Activated T-helper 1 cell treated with anti-CD3 and anti-CD28 coated beads, Interleukin-12 subunit alpha, Interleukin-12 subunit beta, Interleukin-2, Interleukin-4 antibody, amounts not matched to agents 30 ng/mL and 10 ng/mL and 1 ng/mL, durations not matched to agents 14 hours and 24 hours and 36 hours (primary cell): ENCODE data around the gene C11orf98. TPM values are rescaled to one million over a fixed set of nuclear protein-coding genes. Genes with fewer than 3 reads are reported as not detected.
"Not testable (repeated sequence)": the region's sequence is repeated elsewhere in the genome, so short reads cannot be mapped to it uniquely, and the experiment has no call there.

ENCODE experiments used
- DNase-seq: peaks from one replicate; pipeline ENCODE4 v3.0.0; 2021; ENCODE audit warnings: low spot score
- H3K27ac Mint-ChIP-seq: one replicate; pipeline ENCODE4 v1.8.0; 2021; ENCODE audit warnings: mild to moderate bottlenecking, mixed read lengths
- H3K27me3 Mint-ChIP-seq: one replicate; pipeline ENCODE4 v1.8.0; 2022; ENCODE audit warnings: mild to moderate bottlenecking, moderate library complexity, mixed read lengths; ENCODE audit not compliant: insufficient read depth
- H3K36me3 Mint-ChIP-seq: one replicate; pipeline ENCODE4 v1.8.0; 2021; ENCODE audit warnings: low read depth, mixed read lengths
- H3K4me1 Mint-ChIP-seq: one replicate; pipeline ENCODE4 v1.8.0; 2021; ENCODE audit warnings: low read depth, mixed read lengths
- H3K4me3 Mint-ChIP-seq: one replicate; pipeline ENCODE4 v1.8.0; 2021; ENCODE audit warnings: mild to moderate bottlenecking, moderate library complexity, mixed read lengths
- H3K9me3 Mint-ChIP-seq: one replicate; pipeline ENCODE4 v1.8.0; 2021; ENCODE audit warnings: mixed read lengths
- intact Hi-C: fragments of 100-400 bp; cut with micrococcal nuclease; formaldehyde crosslinking; loops from one replicate; pipeline ENCODE4 v1.15.1; 2024
- total RNA-seq: library from RNA; stranded (reverse); gene quantifications from 2 replicates; pipeline ENCODE4 v1.2.3, GENCODE V29; 2022

Gene C11orf98
- total RNA-seq, 1 donor from 2014 or later, result 151 TPM

GRCh38 chr11:62664405-62665074 lies 470 bp downstream of the C11orf98 start:
- Mint-ChIP-seq H3K36me3 (peaks cover 37% of the 10 kb centered on the region), H3K27ac (peak overlapping the region; percentile 81), H3K4me3 (peak overlapping the region; percentile 98), H3K27me3 (no peaks in the 10 kb centered on the region), H3K4me1 (peaks cover 27% of the 10 kb centered on the region), H3K9me3 (no peaks in the 10 kb centered on the region)
- peak; percentile 48 for DNase-seq
- intact Hi-C loops, result loop anchor here (1.0 to 2.0 kb wide), 11 partner anchors 11 to 216 kb away; partner anchors contain the start of genes EML3, GANAB, HNRNPUL2 and INTS5

GRCh38 chr11:62656796-62657429 lies 8.1 kb downstream of the C11orf98 start:
- no peaks in the 10 kb centered on the region for H3K9me3 Mint-ChIP-seq
- H3K4me1 Mint-ChIP-seq, result peaks cover 22% of the 10 kb centered on the region

GRCh38 chr11:62654297-62654696 lies 10.7 kb downstream of the C11orf98 start:
- peaks cover 25% of the 10 kb centered on the region for H3K4me1 Mint-ChIP-seq
- H3K4me3 Mint-ChIP-seq, result peak overlapping the region; percentile 65
- no peak for DNase-seq
- peaks cover 4% of the 10 kb centered on the region for H3K36me3 Mint-ChIP-seq
- peak overlapping the region; percentile 68 for H3K27ac Mint-ChIP-seq
- no peaks in the 10 kb centered on the region for H3K27me3 Mint-ChIP-seq
- H3K9me3 Mint-ChIP-seq, result no peaks in the 10 kb centered on the region
- intact Hi-C loops, result no loop called here

More at GRCh38 chr11:62656796-62657429, 8.1 kb downstream of the C11orf98 start:
- H3K36me3 Mint-ChIP-seq, result peaks cover 4% of the 10 kb centered on the region
- no peak overlapping the region for H3K27ac Mint-ChIP-seq
- H3K27me3 Mint-ChIP-seq, result no peaks in the 10 kb centered on the region
- DNase-seq, result no peak
- intact Hi-C loops, result no loop called here
- H3K4me3 Mint-ChIP-seq, result no peak overlapping the region

GRCh38 chr11:62652161-62653006 lies 12.6 kb downstream of the C11orf98 start:
- peak overlapping the region; percentile 99 for H3K4me3 Mint-ChIP-seq
- intact Hi-C loops, result loop anchor here (1.0 kb wide), 6 partner anchors 13 to 61 kb away; partner anchors contain the start of genes C11orf98, CSKMT, EML3 and TUT1
- no peak for DNase-seq
- H3K9me3 Mint-ChIP-seq, result no peaks in the 10 kb centered on the region
- peaks cover 25% of the 10 kb centered on the region for H3K4me1 Mint-ChIP-seq
- peaks cover 7% of the 10 kb centered on the region for H3K36me3 Mint-ChIP-seq
- H3K27ac Mint-ChIP-seq, result peak overlapping the region; percentile 95
- H3K27me3 Mint-ChIP-seq, result no peaks in the 10 kb centered on the region

- H3K27me3 Mint-ChIP-seq, DNase-seq, H3K9me3 Mint-ChIP-seq, H3K4me3 Mint-ChIP-seq, H3K27ac Mint-ChIP-seq, intact Hi-C loops: not testable (repeated sequence)
- peaks cover 38% of the 10 kb centered on the region for H3K4me1 Mint-ChIP-seq
- H3K36me3 Mint-ChIP-seq, result peaks cover 11% of the 10 kb centered on the region
Measured at GRCh38 chr11:62650283-62650682, 14.7 kb downstream of the C11orf98 start.

- no peaks in the 10 kb centered on the region for H3K27me3 Mint-ChIP-seq
- intact Hi-C loops, result no loop called here
- peaks cover 14% of the 10 kb centered on the region for H3K36me3 Mint-ChIP-seq
- no peak for DNase-seq
- no peak overlapping the region for H3K4me3 Mint-ChIP-seq
- peaks cover 40% of the 10 kb centered on the region for H3K4me1 Mint-ChIP-seq
- no peaks in the 10 kb centered on the region for H3K9me3 Mint-ChIP-seq
- no peak overlapping the region for H3K27ac Mint-ChIP-seq
Measured at GRCh38 chr11:62649486-62649885, 15.5 kb downstream of the C11orf98 start.

- intact Hi-C loops, result no loop called here
- peaks cover 35% of the 10 kb centered on the region for H3K4me1 Mint-ChIP-seq
- H3K27ac Mint-ChIP-seq, result no peak overlapping the region
- H3K27me3 Mint-ChIP-seq, result no peaks in the 10 kb centered on the region
- DNase-seq, result no peak
- H3K36me3 Mint-ChIP-seq, result peaks cover 17% of the 10 kb centered on the region
- H3K9me3 Mint-ChIP-seq, result no peaks in the 10 kb centered on the region
- no peak overlapping the region for H3K4me3 Mint-ChIP-seq
Measured at GRCh38 chr11:62648967-62649364, 16.0 kb downstream of the C11orf98 start.

- no peaks in the 10 kb centered on the region for H3K9me3 Mint-ChIP-seq
- intact Hi-C loops, result no loop called here
- DNase-seq, result no peak
- peaks cover 32% of the 10 kb centered on the region for H3K4me1 Mint-ChIP-seq
- H3K4me3 Mint-ChIP-seq, result no peak overlapping the region
- H3K27me3 Mint-ChIP-seq, result no peaks in the 10 kb centered on the region
- H3K27ac Mint-ChIP-seq, result no peak overlapping the region
- H3K36me3 Mint-ChIP-seq, result peaks cover 17% of the 10 kb centered on the region
Measured at GRCh38 chr11:62648185-62648966, 16.6 kb downstream of the C11orf98 start.

- DNase-seq, result no peak
- peaks cover 30% of the 10 kb centered on the region for H3K4me1 Mint-ChIP-seq
- no peaks in the 10 kb centered on the region for H3K9me3 Mint-ChIP-seq
- peaks cover 16% of the 10 kb centered on the region for H3K36me3 Mint-ChIP-seq
- H3K27me3 Mint-ChIP-seq, result no peaks in the 10 kb centered on the region
- H3K27ac Mint-ChIP-seq, result no peak overlapping the region
- intact Hi-C loops, result no loop called here
- peak overlapping the region; percentile 5 for H3K4me3 Mint-ChIP-seq
Measured at GRCh38 chr11:62647609-62648005, 17.4 kb downstream of the C11orf98 start.

- Mint-ChIP-seq H3K4me1 (peaks cover 24% of the 10 kb centered on the region), H3K4me3 (peak overlapping the region; percentile 100), H3K27me3 (no peaks in the 10 kb centered on the region), H3K9me3 (no peaks in the 10 kb centered on the region), H3K36me3 (peaks cover 13% of the 10 kb centered on the region), H3K27ac (peak overlapping the region; percentile 98)
- intact Hi-C loops, result loop anchor here (1.0 kb wide), 12 partner anchors 18 to 209 kb away; partner anchors contain the start of genes C11orf98, CSKMT, EML3 and HNRNPUL2
- DNase-seq, result no peak
Measured at GRCh38 chr11:62646825-62647608, 18.0 kb downstream of the C11orf98 start.

- Mint-ChIP-seq H3K9me3 (no peaks in the 10 kb centered on the region), H3K27me3 (no peaks in the 10 kb centered on the region), H3K4me1 (peaks cover 25% of the 10 kb centered on the region), H3K27ac (peak within 1 kb of the TSS; percentile 98), H3K4me3 (peak within 1 kb of the TSS; percentile 100), H3K36me3 (peaks cover 13% of the 10 kb centered on the region)
- peak; percentile 97 for DNase-seq
- intact Hi-C loops, result loop anchor here (1.0 kb wide), 12 partner anchors 19 to 210 kb away; partner anchors contain the start of genes C11orf98, CSKMT, EML3 and HNRNPUL2
Measured at GRCh38 chr11:62645946-62646824, 18.8 kb downstream of the C11orf98 start, which contains the start of gene GANAB. Gene GANAB (minus strand): TSS chr11:62646613. CDS start chr11:62646599, 14 bp downstream.
